ENCODE results near the gene RAD51B.
"Not testable (repeated sequence)": the region's sequence is repeated elsewhere in the genome, so short reads cannot be mapped to it uniquely, and the experiment has no call there.

The RAD51B gene

DNA sequence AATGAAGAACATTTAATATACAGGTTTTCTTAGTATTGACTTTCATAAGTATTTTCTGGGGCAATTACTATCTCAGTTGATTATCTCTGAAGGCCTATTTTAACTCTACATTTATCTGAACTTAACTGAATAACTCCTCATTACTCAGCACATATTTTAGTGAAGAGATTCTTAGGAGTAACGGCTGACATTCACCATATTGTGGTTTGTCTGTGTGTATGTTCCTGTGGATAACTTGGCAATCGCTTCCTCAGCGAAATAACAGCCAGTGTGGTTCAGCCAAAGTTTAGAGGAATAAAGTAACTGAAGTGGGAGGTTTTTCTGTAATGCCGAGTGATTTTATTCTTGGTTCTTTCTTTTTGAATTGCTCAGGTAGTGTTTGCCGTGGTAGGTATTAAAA, 168.0 kb downstream of the RAD51B start:
- no peak for DNase-seq

DNA sequence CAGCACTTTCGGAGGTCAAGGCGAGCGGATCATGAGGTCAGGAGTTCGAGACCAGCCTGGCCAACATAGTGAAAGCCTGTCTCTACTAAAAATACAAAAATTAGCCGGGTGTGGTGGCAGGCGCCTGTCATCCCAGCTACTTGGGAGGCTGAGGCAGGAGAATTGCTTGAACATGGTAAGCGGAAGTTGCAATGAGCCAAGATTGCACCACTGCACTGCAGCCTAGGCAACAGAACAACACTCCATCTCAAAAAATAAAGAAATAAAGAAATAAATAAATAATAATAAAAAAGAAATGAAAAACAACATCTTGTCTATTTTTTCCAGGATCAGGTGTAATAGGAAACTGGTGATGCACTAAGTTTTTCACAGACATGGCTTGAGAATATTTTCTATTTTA, 168.6 kb downstream of the RAD51B start:
- not testable (repeated sequence) for DNase-seq

DNA sequence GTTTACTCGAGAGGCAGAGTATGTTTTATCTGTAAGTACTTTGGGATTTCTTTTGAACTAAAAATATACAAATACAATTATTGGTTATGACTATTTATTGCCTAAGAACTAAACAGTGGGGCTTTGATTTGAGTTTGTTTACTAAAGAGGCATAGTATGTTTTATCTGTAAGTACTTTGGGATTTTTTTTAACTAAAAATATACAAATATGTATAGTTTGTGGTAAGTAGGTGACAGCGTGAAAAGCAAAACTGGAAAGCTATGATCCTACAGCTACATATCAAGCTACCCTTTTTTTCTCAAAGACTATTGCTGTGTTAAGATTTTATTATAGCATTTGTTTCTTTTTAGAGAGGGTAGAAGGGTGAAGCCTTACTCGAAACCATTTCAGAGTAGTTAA, 171.0 kb downstream of the RAD51B start:
- no peak for DNase-seq

DNA sequence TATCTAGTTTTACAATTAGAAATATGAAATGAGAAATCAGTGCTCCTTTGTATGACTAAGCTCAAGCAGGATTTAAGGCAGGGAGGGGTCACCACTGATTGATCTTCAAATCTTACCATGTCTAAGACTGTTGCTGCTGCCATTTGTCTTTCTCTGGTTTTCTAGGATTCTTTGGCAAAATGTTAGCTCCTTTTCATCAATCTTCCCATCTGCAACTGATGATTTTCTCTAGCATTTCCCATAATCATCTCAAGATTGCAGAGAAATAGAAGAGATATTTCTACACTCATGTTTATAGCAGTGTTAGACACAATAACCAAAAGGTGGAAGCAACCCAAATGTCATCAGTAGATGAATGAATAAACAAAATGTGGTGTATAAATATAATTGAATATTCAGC, 175.0 kb downstream of the RAD51B start:
- no peak for DNase-seq

DNA sequence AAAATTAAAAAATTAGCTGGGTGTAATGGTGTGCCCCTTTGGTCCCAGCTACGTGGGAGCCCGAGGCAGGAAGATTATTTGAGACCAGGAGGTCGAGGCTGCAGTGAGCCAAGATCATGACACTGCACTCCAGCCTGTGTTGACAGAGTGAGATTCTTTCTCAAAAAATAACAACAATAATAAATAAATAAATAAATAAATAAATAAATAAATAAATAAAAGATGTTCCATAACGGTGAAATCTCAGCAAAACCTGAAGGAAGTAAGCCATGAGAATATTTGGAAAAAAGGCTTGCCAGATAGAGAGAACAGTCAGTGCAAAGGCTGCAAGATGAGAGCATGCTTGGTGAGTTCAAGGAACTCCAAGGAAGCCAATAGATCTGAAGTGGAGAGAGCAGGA, 176.7 kb downstream of the RAD51B start:
- no peak for DNase-seq

DNA sequence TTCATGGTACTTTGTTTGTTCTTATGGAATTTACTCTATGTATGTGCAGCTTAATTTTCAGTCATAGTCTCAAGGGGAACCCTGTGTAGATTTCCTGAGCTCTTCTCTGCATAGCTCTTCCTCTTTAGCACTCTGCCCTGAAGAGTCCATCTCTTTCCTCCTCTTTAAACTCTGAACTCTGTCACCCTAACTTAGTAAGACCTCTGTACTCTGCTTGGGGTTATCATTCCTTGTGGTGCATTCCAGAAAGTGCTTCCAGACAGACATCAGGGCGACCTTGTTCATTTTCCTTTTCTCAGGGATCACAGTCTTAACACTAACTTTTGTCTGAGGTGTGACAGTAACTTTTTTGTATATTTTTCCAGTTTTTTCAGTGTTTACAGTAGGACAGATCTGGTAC, 179.3 kb downstream of the RAD51B start:
- DNase-seq, result no peak

DNA sequence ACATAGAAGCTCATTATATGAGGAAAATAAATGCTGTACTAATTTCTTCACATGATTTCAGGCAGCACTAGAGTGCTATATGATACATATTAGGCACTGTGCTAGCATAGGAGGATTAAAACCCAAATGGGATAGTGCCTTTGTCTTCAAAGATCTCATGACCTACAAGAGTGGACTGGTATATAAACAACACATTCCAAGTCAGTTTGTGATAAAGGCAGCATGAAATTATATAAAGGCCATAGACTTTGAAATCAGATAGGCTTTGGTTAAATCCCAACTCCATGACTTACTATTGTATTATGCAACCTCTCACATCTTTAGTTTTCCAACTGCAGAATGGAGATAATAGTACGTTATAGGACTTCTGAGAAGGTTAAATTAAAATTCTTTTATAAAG, 179.7 kb downstream of the RAD51B start:
- DNase-seq, result no peak

DNA sequence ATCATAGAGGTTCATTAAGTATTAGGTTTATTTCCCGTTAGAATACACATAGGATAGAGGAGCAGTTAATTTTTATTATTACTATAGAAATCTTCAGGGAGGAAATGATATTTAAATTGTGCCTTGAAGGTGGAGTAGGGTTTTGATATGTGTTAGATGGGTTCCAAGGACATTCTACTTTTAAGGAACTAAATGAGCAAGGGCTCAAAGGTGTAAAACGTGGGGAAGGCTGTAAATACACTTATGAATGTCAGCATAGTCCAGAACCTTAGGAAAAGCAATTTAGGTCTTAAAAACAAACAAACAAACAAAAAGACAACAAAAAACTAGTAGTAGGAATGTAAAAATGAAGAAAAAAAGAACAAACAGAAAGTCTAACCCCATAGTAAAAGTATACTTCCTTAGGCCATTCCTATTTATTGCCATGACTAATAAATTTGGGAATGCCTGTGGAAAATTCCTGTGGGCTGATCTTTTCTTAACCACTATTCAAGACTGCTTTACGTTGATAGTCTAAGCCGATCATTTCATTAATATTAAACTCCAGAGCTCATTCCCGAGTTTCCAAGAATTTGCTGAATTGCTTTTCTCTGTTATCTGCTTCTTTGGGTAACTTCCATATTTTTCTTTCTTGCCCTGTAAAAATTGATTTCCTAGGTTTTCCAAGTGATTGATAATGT, 180.3 kb downstream of the RAD51B start:
- DNase-seq, result no peak

DNA sequence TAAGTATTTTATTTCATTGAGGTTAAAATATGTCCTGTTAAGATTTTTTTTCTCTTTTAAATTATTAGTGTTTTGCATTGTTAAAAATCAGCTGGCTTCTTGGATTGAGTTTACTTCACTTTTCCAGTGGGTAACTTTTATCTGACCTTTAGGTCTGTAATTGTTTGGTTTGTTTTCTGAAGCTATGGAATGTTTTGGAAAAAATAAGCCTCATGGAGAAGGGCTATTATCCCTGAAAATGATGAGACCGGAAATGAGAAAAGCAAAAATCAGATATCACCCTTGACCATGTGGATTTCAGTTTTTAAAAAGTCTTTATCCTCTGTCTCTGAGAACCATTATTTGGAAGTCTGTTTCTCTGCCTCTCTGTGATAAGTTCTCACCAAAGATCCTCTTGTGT, 180.9 kb downstream of the RAD51B start:
- DNase-seq, result no peak

DNA sequence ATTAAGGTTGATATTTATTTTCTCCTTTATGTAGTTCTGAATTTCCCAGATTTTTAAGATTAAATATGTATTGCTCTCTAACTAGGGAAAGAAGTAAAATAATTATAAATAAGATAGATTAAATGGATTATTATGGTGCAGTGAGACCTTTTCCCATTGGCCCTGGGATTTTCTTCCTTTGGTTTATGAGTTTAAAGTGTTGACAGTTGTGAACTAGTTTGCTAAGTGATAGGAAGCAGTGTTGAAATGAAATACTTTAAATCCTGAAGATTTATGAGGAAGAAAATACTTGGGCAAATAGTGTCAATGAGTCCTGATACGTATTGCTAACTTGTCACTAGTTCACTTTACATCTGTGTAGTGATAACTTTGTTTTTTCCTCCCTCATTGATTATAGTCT, 188.9 kb downstream of the RAD51B start:
- no peak for DNase-seq

DNA sequence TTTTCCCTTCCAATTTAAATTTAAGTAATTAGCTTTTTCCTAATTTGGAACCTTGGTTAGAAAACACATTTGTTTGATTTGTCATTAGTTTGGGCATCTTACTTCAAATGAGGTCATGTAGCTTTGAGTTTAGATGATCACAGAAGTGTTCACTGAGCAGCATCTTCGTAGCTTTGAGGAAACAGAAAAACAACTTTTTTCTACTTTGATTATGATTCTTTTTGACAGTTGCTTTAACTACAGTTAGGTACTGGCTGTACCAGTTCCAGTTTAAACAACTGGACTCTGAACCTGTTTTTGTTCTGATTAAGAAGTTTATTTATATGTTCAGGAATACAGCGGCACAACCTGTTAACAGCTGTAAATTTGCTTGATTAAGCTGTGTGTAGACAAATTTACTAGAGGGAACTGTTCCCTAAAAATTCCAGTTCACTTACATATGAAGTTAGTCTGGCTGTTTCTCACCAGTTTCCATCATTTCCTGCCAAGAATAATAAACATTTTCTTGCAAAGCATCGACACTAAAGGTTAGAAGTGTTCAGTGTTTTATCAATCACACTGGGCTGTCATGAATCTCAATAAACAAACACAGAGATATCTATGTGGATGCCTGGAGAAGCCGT, 191.9 kb downstream of the RAD51B start:
- no peak for DNase-seq

DNA sequence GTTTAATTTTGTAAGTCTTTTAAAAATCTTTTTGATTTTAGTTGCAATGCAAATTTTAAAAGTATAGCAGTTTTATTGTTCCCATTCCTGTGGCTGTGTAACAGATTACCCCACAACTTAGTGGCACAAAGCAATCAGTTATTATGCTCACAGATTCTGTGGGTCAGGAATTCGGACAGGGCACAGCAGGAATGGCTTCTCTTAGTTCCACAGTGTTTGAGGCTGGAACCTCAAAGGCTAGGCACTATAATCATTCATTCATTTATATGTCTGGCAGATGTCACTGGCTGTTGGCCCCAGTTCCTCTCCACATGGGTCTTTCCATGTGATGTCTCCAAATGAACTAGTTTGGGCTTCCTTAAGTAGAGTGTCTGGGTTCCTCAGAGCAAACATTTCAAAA, 193.3 kb downstream of the RAD51B start:
- DNase-seq, result no peak

DNA sequence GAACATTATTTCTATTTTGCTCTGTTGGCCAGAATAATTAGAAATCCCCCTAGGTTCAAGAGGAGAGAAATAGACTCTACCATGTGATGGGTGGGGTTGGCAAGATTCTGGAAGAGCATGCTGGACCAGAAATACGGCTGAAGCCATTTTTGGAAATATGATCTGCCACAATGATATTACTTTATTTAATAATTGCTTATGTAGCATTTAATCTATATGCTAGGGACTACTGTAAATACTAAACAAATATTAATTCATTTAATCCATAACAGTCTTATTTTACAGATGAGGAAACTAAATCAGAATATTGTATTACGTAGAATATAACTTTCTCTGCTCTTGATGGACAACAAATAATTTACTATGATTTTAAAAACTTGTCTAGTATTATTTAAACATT, 193.7 kb downstream of the RAD51B start:
- DNase-seq, result no peak

DNA sequence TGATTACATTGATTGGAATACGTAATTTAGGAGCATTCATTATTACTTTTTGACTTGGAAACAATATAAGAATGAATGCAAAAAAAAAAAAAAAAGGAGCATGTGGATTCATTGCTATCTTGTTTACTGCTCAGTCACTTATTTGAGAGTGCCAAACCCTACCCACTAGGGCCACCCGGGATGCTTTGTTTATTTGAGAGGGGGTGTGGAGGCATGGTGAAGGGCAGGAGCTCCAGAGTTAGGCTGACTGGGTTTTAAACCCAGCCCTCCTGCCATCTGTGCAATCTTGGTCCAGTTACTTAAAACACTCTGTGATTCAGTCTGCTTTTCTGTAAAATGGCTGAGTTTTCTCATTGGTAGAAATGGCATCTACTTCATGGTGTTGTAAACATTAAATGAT, 195.2 kb downstream of the RAD51B start:
- DNase-seq, result no peak

DNA sequence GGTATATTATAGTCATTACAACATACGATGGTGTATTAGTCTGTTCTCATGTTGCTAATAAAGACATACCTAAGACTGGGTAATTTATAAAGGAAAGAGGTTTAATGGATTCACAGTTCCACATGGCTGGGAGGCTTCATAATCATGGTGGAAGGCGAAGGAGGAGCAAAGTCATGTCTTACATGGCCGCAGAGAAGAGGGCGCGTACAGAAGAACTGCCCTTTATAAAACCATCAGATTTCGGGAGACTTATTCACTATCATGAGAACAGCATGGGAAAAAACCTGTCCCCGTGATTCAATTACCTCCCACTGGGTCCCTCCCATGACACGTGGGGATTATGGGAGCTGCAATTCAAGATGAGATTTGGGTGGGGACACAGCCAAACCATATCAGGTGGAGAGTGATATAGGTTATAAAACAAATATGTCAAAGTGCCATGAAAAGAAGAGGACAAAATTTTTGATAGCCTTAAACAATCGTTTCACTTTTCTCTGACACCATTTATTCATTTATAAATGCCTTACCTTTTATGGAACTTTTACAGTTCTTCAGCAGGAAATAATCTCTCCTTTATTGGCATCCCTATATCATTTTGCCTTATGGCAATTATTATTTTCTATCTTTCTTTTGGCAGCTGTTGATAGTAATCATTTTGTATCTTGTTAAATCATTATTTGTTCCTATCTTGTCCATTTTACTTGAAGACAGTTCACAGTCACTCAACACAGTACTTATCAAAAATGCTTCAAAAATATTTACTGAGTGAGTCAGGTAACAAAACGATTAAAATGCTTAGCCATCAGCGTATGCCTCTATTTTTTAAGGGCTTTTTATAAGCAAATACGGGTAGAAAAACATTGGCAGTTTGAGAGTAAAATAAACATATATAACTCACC, 196.0 kb downstream of the RAD51B start:
- DNase-seq, result no peak

DNA sequence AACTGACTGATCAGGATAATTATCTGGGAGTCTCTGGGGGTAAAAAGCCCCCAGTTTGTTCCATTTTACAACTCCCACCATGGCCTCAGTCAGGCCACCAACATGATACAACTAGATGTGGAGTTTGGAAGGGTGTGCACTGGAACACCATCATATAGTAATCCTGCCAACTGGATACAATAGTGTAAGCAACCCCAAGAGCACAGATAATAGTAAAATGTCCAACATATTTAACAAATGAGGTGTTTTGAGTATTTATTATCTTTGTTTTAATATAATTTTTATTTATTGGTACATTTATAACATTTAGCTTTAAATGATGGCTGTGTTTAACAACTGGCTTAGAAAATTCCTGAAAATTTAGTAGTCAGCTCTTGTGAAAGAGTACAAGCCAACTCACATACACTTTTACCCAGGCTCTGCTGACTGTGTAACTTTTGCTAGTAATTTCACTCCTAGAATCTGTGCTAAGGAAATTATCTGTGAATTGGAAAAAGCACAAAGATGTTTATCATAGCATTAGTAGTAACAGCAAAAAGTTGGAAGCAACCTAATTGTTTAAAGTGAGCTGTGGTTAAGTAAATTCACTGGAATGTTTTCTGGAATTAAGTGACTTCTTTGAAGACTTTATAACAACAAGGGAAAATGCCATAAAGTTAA, 196.8 kb downstream of the RAD51B start:
- no peak for DNase-seq

DNA sequence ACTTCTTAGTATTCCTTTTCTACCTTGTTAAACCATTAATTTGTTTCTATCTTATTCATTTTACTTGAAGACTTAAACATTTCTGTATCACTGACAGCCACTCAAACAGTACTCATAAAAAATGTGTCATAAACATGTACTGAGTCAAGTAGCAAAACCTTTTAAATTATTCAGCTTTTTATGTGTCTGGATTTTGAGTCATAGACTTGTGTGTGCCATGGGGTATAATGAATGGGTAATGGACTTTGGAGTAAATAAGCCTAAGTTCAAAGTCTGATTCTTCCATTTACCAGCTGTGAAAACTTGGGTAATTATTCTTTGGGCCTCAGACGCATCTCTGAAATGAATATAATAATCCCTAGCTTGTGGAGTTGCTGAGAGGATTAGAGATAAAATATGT, 199.0 kb downstream of the RAD51B start:
- DNase-seq, result no peak

DNA sequence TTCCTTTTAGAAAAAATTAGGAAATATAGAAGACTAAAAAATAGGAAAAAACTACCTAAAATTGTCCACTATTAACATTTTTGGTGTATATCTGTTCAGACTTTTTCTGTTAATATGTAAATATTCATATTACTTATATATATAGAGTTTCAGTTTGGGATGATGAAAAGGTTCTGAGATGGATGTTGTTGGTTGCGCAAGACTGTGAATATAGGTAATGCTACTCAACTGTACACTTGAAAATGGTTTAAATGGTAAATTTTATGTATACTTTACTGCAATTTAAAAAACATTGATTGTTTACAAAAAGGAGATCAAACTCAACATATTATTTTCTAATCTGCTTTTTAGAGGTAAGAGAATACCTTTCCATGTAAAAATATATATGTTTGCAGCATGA, 200.9 kb downstream of the RAD51B start:
- no peak for DNase-seq

DNA sequence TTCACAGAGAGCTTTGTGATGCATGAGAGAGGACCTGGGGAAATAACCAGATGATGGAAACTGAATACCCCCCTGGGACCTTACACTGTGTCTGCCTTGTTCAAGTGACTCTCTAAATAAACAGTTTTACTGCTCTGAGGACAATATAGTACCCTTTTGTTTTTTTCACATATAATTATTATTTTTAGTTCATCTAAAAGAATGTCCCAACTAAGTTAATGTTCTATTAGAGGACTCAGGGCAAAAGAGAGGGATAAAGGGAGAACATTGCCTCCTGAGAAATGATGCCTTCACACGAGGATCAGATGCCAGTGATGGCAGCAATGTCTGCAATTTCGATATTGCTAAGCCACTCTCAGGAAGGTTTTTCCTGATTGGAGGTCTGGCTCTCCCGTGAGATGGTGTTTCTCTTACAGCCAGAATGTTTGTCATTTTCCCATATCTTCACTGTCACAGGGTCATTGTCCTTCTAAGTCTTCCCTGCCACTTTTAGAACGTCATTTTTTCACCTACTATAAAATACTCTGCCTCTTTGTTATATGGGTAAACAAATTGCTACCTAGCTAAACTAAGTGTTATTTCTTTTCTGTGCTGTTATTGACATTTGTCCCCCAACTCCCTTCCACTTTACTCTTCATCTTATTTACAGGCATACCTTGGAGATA, 201.6 kb downstream of the RAD51B start:
- no peak for DNase-seq

DNA sequence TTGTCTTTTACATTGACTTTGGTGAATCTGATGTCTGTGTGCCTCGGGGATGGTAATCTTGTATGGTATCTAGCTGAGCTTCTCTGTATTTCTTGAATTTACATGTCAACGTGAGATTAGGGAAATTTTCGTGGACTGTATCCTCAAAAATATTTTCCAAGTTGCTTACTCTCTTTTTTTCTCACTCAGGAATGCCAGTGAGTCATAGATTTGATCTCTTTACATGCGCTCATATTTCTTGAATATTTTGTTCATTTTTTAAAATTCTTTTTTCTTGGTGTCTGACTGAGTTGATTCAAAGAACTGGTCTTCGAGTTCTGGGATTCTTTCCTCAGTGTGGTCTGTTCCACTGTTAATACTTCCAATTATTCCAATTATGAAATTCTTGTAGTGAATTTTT, 207.7 kb downstream of the RAD51B start:
- no peak for DNase-seq

DNA sequence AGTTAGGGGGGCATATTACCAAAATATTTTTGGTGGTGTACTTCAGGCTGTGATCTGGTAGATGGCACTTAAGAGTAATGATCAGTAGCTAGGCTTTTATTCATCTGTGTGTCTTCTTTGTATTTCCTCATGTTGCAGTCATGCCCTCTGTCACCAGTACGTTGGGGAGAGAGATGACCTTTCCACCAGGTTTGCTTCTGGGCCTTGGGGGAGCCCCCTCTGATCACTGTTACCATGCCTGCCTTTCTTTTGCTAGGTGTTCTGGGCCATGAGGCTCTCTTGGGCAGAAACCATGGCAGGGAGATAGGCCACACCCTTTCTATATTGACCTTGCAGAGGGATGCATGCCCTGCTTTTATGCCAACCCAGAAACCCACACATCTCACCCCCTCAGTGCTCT, 208.5 kb downstream of the RAD51B start:
- no peak for DNase-seq

DNA sequence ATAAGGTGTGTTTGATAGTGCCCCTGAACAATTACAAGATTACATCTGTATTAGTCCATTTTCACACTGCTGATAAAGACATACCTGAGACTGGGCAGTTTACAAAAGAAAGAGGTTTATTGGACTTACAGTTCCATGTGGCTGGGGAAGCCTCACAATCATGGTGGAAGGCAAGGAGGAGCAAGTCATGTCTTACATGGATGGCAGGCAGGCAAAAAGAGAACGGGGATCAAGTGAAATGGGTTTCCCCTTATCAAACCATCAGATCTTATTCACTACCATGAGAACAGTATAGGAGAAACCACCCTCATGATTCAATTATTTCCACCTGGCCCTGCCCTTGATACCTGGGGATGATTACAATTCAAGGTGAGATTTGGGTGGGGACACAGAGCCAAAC, 211.4 kb downstream of the RAD51B start:
- not testable (repeated sequence) for DNase-seq

DNA sequence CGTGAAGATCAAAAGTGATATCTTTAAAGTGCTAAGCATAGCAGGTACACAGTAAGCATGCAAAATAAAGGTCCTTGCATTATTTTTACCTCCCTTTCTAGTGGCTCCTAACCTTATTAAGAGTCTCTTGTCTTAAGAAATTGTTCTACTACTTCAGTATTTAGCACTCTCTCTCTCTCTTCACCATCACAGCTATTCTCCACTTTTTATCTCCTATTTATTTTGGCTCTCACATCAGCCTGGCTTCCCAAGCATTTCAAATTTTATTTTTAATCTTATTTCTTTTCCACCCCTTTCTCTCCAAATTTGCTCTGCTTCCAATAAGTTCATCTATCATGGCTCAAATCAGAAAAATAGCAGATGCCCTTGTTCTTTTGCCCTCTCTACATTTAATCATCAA, 212.6 kb downstream of the RAD51B start:
- DNase-seq, result no peak

Measured in CD4-positive, alpha-beta T cell treated with Interleukin-6 for 4 hours (primary cell).